K562 (cell line): ENCODE measurements around the gene ALK. TPM values are rescaled to one million over a fixed set of nuclear protein-coding genes. Genes with fewer than 3 reads are reported as not detected.

Experiments used
- ATAC-seq: fragments of 200-7000 bp; cut with Tn5 transposase; 3 replicates; pipeline ENCODE4 v1.9.1; 2020; ENCODE audit warnings: moderate library complexity
- BruUV-seq: library from RNA; stranded (reverse); fragments of 400-500 nt; replicated peaks from 2 replicates; lab custom pipeline; 2021; lab: Mats Ljungman, UMichigan
- CTCF ChIA-PET: fragments of 300-600 bp; formaldehyde crosslinking; extraction: SDS; loops from one replicate; lab custom pipeline; 2021; ENCODE audit warnings: low intra/inter-chr PET ratio; lab: Yijun Ruan, JAX
- POLR2A ChIA-PET: fragments of 300-600, 350-650 bp; sonication (Branson Sonifier 250); formaldehyde crosslinking; extraction: SDS; loops from one replicate; lab custom pipeline; 2021; ENCODE audit warnings: antibody characterized with exemption, inconsistent platforms; lab: Yijun Ruan, JAX
- DNase-seq, 4 experiments: peaks; one replicate each; pipeline versions ENCODE4 v3.0.0 to v3.0.0-alpha.2; 2011 to 2018; ENCODE audit warnings: low spot score in 3 of 4, mixed read lengths in 3 of 4; ENCODE audit errors: extremely low read depth in 1 of 4
- FAIRE-seq: peaks from 2 replicates; lab custom pipeline; 2011; peaks lifted over from hg19 to GRCh38; lab: Jason Lieb, UNC
- H2AFZ ChIP-seq: 2 replicates; pipeline ENCODE4 v1.6.0; 2011; ENCODE audit warnings: low read depth, low read length, control low read depth, inconsistent platforms
- H3K27ac ChIP-seq: fragments of 200-600 bp; 3 replicates; pipeline ENCODE4 v1.8.0; 2011; ENCODE audit warnings: low read depth, mild to moderate bottlenecking, control low read depth, inconsistent platforms, low read length, moderate library complexity, mixed read lengths; ENCODE audit errors: extremely low read depth
- H3K27me3 ChIP-seq, 2 experiments: fragments of 300-600 bp in 1 of 2; 2 replicates in 1 of 2; 3 replicates in 1 of 2; pipeline versions ENCODE4 v1.6.0 to v1.8.0; 2011; ENCODE audit warnings: inconsistent platforms in 2 of 2, low read length in 2 of 2, mild to moderate bottlenecking in 1 of 2, mixed read lengths in 1 of 2, moderate library complexity in 1 of 2; ENCODE audit not compliant: control insufficient read depth in 2 of 2, insufficient read depth in 2 of 2
- H3K36me3 ChIP-seq: fragments of 300-600 bp; 3 replicates; pipeline ENCODE4 v1.8.0; 2011; ENCODE audit warnings: mild to moderate bottlenecking, low read length, inconsistent platforms; ENCODE audit not compliant: control insufficient read depth, insufficient read depth
- H3K4me1 ChIP-seq, 2 experiments: fragments of 200-600 bp in 1 of 2; replicated peaks in 1 of 2; 2 replicates in 1 of 2; 3 replicates in 1 of 2; pipeline versions ENCODE4 v1.5.1 to v1.8.0; 2011; ENCODE audit warnings: inconsistent platforms in 2 of 2, low read length in 2 of 2, mild to moderate bottlenecking in 1 of 2, mixed read lengths in 1 of 2, moderate library complexity in 1 of 2; ENCODE audit not compliant: control insufficient read depth in 2 of 2, insufficient read depth in 2 of 2
- H3K4me2 ChIP-seq: 2 replicates; pipeline ENCODE4 v1.6.1; 2011; ENCODE audit warnings: low read length, control low read depth, inconsistent platforms, mixed read lengths; ENCODE audit not compliant: insufficient read depth
- H3K4me3 ChIP-seq: fragments of 200-600 bp; sonication (generic), shearing (Covaris generic); 2 replicates; pipeline ENCODE4 v1.5.1; 2016; ENCODE audit warnings: control low read depth, inconsistent platforms
- H3K79me2 ChIP-seq: fragments of 200-600 bp; 3 replicates; pipeline ENCODE4 v1.8.0; 2011; ENCODE audit warnings: low read length, inconsistent platforms; ENCODE audit not compliant: control insufficient read depth, insufficient read depth
- H3K9ac ChIP-seq, 2 experiments: 2 replicates each; pipeline versions ENCODE4 v1.6.0 to v1.6.1; 2011; ENCODE audit warnings: low read depth in 2 of 2, low read length in 2 of 2, control low read depth in 1 of 2, inconsistent platforms in 1 of 2, mild to moderate bottlenecking in 1 of 2, mixed read lengths in 1 of 2; ENCODE audit not compliant: insufficient read depth in 1 of 2
- H3K9me1 ChIP-seq: one replicate; pipeline ENCODE4 v1.6.0; 2011; ENCODE audit warnings: inconsistent platforms, mild to moderate bottlenecking, low read length, moderate library complexity; ENCODE audit not compliant: control insufficient read depth, insufficient read depth
- H3K9me3 ChIP-seq: replicated peaks from 2 replicates; pipeline ENCODE4 v1.5.1; 2011; ENCODE audit warnings: low read depth, low read length, inconsistent platforms; ENCODE audit not compliant: control insufficient read depth, insufficient read depth
- H4K20me1 ChIP-seq: replicated peaks from 2 replicates; pipeline ENCODE4 v1.6.1; 2011; ENCODE audit warnings: low read length, inconsistent platforms, mixed read lengths; ENCODE audit not compliant: control insufficient read depth, insufficient read depth
- CEBPB ChIP-seq: fragments of 450-650 bp; IDR thresholded peaks from 2 replicates; pipeline ENCODE4 v1.6.1; 2016; ENCODE audit warnings: missing genetic modification characterization, missing compliant biosample characterization
- RREB1 ChIP-seq: fragments of 250-450 bp; sonication (Bioruptor Pico); IDR thresholded peaks from 2 replicates; pipeline ENCODE4 v1.4.0; 2020
- SIN3A ChIP-seq, 2 experiments: fragments of 150-350 bp in 1 of 2; IDR thresholded peaks; 2 replicates each; pipeline ENCODE4 v1.6.1; 2011 to 2016; ENCODE audit warnings: borderline replicate concordance in 2 of 2, low read depth in 2 of 2, low read length in 2 of 2, mild to moderate bottlenecking in 2 of 2, moderate library complexity in 2 of 2; ENCODE audit not compliant: control insufficient read depth in 1 of 2
- SP1 ChIP-seq: sonication (generic); formaldehyde crosslinking; IDR thresholded peaks from 2 replicates; pipeline ENCODE4 v1.8.1; 2022; ENCODE audit warnings: mild to moderate bottlenecking, missing genetic modification reagents
- ZBTB40 ChIP-seq, 2 experiments: fragments of 450-650 bp in 1 of 2; sonication (generic) in 1 of 2; formaldehyde crosslinking in 1 of 2; IDR thresholded peaks; 2 replicates each; pipeline versions ENCODE4 v1.7.1 to v1.9.0; 2016 to 2022; ENCODE audit warnings: inconsistent platforms in 1 of 2, mild to moderate bottlenecking in 1 of 2, missing genetic modification reagents in 1 of 2
- WGBS: fragments of 100-300 bp; shearing (Covaris generic); methylation state at CpG from one replicate; pipeline ENCODE4 v1.1.6; 2016; ENCODE audit warnings: low coverage, mixed read lengths; ENCODE audit not compliant: insufficient coverage; ENCODE audit errors: missing lambda C conversion rate; 5-methylcytosine and 5-hydroxymethylcytosine counted together
- in situ Hi-C: fragments of 300-500 bp; cut with MboI; formaldehyde crosslinking; loops from 4 replicates; pipeline ENCODE4 v1.15.0; 2018; ENCODE audit warnings: inconsistent platforms, mixed read lengths
- intact Hi-C: fragments of 100-400 bp; cut with micrococcal nuclease; formaldehyde crosslinking; loops from 2 replicates; pipeline ENCODE4 v1.14.2; 2022
- polyA plus RNA-seq, 8 experiments: library from polyadenylated mRNA; depleted of rRNA in 4 of 8; stranded (reverse) in 5 of 8; unstranded in 3 of 8; fragments of >200 nt; fragmentation: Nextera tagmentation in 2 of 8; fragmentation: Illumina TruSeq in 1 of 8; extraction: Ambion mirVana in 2 of 8; extraction: Trizol in 1 of 8; gene quantifications; 2 replicates each; pipeline versions ENCODE4 v1.2.1 to v1.2.3, GENCODE V29; 2011 to 2014; ENCODE audit warnings: inconsistent platforms in 1 of 8, missing spikeins in 1 of 8
- total RNA-seq, 7 experiments: library from RNA; depleted of rRNA in 6 of 7; stranded (reverse); fragments of >200 nt in 6 of 7; fragmentation: Illumina TruSeq in 2 of 7; extraction: Trizol in 2 of 7; gene quantifications; 2 replicates each; pipeline versions ENCODE4 v1.2.1 to v1.2.3, GENCODE V29; 2011 to 2021; ENCODE audit warnings: low replicate concordance in 1 of 7

The ALK gene
- total and polyA plus RNA-seq, 9 of the 15 experiments (the other 6 are each of a cell fraction or from before 2014, with no cell fraction given): not detected

- H3K4me1 ChIP-seq: no peaks in the 10 kb centered on the region
- 0% methylated on average over 3 of the region's 3 CpGs for WGBS
- no peaks in the 10 kb centered on the region for H3K9me1 ChIP-seq
- no peaks in the 10 kb centered on the region for H3K79me2 ChIP-seq
- H3K9ac ChIP-seq: no peak overlapping the region
- H4K20me1 ChIP-seq: no peaks in the 10 kb centered on the region
- H3K36me3 ChIP-seq: no peaks in the 10 kb centered on the region
- no peak overlapping the region for H2AFZ ChIP-seq
- CTCF ChIA-PET: no interaction called here
- POLR2A ChIA-PET: no interaction called here
- DNase-seq (no peak), FAIRE-seq (no peak), ATAC-seq (no peak)
- H3K4me2 ChIP-seq: no peak overlapping the region
- no peak overlapping the region for H3K4me3 ChIP-seq
- H3K9me3 ChIP-seq: no peaks in the 10 kb centered on the region
- no peaks in the 10 kb centered on the region; a peak in 1 of 5 replicates for H3K27me3 ChIP-seq
- no TSS peak for BruUV-seq
- TF ChIP-seq SP1 (CRISPR knock-in tag) (no peak), RREB1 (CRISPR knock-in tag) (no peak), CEBPB (no peak), ZBTB40 (IDR thresholded peaks at IDR 0.05) (no peak), ZBTB40 (CRISPR knock-in tag; IDR thresholded peaks at IDR 0.05) (no peak), SIN3A (IDR thresholded peaks at IDR 0.05; ENCODE audit: borderline replicate concordance in 2 of 2, control insufficient read depth in 1 of 2, low read depth in 2 of 2, low read length in 2 of 2) (no peak)
- H3K27ac ChIP-seq: no peak overlapping the region
- intact Hi-C loops (no loop called here), in situ Hi-C loops (no loop called here)
Observed at GRCh38 chr2:29844713-29845326, 76.6 kb downstream of the ALK start.
